Peyer's patch (tissue), 4 donors: ENCODE results near the gene PLXNA1.

Source experiments
- POLR2A ChIP-seq, 2 donors: fragments of 450-650 bp; IDR thresholded peaks; one replicate each; pipeline ENCODE4 v1.5.1; 2017; ENCODE audit warnings: antibody characterized with exemption in 2 of 2, mild to moderate bottlenecking in 2 of 2, moderate library complexity in 2 of 2
- TF ChIP-seq, protein P1 (sequence below), 6 experiments: fragments of 450-650 bp in 4 of 6; fragments of 200-600 bp in 2 of 6; sonication (generic) in 1 of 6; IDR thresholded peaks; one replicate each; pipeline ENCODE4 v1.5.1; 2017 to 2019; ENCODE audit warnings: antibody characterized with exemption in 6 of 6, mild to moderate bottlenecking in 3 of 6, moderate library complexity in 1 of 6

DNA sequence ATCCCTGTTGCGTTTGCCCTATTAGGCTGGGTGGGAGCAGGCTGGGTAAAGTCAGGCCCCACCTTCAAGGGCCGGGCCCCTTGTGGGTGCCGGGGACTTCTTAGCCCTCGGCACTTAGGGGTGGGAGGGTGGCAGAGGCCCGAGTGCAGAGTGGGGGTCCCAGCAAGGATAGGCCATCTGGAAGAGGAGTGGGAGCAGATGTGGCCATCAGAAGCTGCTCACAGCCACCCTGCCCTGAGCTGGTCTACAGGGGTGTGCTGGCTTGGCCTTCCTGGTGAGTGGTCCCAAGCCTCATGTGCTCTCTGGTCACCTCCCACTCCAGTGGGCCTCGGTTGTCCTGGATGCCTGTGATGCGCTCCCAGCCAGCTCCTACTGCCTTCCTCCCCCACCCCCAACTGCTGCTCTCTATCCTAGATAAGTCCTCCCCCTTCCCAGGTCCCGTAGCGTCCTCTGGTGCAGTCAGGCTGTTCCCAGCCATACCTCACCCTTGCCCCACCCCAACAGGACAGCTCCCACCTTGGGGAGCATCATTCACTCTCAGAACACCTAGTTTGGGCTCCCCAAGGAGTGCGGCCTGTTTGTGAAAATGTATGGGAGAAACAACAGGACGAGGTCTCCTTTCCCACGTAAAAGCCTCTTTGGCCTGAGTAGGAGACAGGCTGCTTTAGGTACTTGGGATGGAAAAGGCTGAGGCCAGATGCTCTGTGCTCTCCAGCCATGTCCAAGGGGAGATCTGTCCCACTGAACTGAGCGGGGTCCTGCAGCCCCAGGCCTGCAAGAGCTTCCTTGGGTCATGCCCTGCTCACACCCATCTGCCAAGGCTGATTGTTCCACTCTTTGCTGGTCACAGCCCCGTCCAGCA, 24.9 kb upstream of the PLXNA1 start:
- TF ChIP-seq, protein P1, sequence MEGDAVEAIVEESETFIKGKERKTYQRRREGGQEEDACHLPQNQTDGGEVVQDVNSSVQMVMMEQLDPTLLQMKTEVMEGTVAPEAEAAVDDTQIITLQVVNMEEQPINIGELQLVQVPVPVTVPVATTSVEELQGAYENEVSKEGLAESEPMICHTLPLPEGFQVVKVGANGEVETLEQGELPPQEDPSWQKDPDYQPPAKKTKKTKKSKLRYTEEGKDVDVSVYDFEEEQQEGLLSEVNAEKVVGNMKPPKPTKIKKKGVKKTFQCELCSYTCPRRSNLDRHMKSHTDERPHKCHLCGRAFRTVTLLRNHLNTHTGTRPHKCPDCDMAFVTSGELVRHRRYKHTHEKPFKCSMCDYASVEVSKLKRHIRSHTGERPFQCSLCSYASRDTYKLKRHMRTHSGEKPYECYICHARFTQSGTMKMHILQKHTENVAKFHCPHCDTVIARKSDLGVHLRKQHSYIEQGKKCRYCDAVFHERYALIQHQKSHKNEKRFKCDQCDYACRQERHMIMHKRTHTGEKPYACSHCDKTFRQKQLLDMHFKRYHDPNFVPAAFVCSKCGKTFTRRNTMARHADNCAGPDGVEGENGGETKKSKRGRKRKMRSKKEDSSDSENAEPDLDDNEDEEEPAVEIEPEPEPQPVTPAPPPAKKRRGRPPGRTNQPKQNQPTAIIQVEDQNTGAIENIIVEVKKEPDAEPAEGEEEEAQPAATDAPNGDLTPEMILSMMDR (IDR thresholded peaks at IDR 0.05): no peak
- no peak for TF ChIP-seq POLR2A (IDR thresholded peaks at IDR 0.05)
